DOHH2 (cell line): ENCODE data around the gene ROCK1.

ENCODE experiments used
- CTCF ChIP-seq: fragments of 200-600 bp; sonication (generic); IDR thresholded peaks from one replicate; pipeline ENCODE4 v1.5.1; 2014; ENCODE audit warnings: antibody characterized with exemption, mild to moderate bottlenecking, low read depth, low read length; ENCODE audit not compliant: poor library complexity, severe bottlenecking
- EZH2phosphoT487 ChIP-seq: fragments of 200-600 bp; sonication (generic); IDR thresholded peaks from 2 replicates; pipeline ENCODE4 v1.6.1; 2017; ENCODE audit warnings: borderline replicate concordance, mild to moderate bottlenecking, antibody characterized with exemption, low read length, moderate library complexity, mixed read lengths

- TF ChIP-seq CTCF, result no peak
- no peak for TF ChIP-seq EZH2phosphoT487
Measured at GRCh38 chr18:21141668-21142422, 30.2 kb upstream of the ROCK1 start.
